GM20000 (cell line): ENCODE data around the gene FAM168A.
A peak's percentile ranks its signal among the peaks of the same experiment; 100 is the strongest.

ENCODE experiments used
- DNase-seq: peaks from one replicate; pipeline ENCODE4 v3.0.0; 2012; ENCODE audit warnings: low spot score
- TF ChIP-seq, protein P1 (sequence below): IDR thresholded peaks from 2 replicates; pipeline ENCODE4 v1.5.1; 2012; ENCODE audit warnings: mild to moderate bottlenecking, control low read depth; ENCODE audit errors: extremely low read depth, missing control alignments

Gene FAM168A

DNA sequence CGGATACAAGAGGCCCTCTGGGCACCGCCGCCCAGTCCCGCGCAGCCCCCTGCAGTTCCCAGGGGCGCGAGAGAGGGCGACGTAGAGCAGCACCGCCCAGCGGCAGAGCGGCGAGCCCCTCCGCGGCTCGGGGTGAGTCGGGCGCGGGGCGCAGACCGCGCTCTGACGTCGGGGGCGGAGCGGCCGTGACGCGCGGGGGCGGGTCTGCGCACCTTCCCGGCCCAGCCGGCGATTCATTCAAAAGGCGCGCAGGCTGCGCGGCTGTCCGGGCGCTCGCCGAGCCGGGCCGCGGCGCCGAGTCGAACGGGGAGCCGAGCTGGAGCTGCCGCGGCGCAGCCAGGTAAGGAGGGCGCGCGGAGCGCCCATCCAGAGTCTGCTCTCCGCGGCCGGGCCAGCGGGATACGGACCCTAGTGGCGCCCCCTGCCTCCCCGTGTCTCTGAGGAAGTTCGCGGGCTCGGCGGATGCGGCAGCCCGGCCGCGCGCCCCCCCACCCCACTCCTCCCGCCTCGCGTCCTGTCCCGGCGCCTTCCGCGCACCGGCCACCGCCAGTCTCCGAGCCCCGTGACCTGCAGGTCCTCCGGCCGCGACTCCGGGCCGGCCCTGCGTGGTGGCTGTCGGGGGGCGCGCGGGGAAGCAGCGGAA is 221.6 kb downstream of the FAM168A start, which contains the start of gene RELT:
Gene RELT (plus strand): TSS at position 240 of the 643 bp plus-strand sequence. CDS start 12,738 bp downstream, outside the sequence.
- TF ChIP-seq, protein P1, sequence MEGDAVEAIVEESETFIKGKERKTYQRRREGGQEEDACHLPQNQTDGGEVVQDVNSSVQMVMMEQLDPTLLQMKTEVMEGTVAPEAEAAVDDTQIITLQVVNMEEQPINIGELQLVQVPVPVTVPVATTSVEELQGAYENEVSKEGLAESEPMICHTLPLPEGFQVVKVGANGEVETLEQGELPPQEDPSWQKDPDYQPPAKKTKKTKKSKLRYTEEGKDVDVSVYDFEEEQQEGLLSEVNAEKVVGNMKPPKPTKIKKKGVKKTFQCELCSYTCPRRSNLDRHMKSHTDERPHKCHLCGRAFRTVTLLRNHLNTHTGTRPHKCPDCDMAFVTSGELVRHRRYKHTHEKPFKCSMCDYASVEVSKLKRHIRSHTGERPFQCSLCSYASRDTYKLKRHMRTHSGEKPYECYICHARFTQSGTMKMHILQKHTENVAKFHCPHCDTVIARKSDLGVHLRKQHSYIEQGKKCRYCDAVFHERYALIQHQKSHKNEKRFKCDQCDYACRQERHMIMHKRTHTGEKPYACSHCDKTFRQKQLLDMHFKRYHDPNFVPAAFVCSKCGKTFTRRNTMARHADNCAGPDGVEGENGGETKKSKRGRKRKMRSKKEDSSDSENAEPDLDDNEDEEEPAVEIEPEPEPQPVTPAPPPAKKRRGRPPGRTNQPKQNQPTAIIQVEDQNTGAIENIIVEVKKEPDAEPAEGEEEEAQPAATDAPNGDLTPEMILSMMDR: peak; percentile 89
- peak; percentile 99 for DNase-seq

DNA sequence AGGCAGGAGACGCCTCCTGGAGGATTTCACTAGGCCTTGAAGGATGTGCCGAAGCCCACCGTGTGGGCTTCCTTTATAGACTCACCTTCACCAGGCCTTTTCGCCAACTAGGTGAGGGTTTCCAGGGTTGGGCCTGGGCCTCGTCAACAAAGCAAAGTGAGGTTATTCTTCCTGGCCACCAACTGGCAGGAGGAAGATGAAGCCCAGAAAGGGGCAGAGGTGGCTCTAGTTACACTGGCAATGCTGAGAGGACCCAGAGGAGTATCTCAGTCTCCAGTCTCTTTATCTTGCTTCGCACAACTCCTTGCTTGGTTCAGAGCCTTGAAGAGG is 222.1 kb downstream of the FAM168A start:
- no peak for DNase-seq
- TF ChIP-seq, protein P1: no peak

DNA sequence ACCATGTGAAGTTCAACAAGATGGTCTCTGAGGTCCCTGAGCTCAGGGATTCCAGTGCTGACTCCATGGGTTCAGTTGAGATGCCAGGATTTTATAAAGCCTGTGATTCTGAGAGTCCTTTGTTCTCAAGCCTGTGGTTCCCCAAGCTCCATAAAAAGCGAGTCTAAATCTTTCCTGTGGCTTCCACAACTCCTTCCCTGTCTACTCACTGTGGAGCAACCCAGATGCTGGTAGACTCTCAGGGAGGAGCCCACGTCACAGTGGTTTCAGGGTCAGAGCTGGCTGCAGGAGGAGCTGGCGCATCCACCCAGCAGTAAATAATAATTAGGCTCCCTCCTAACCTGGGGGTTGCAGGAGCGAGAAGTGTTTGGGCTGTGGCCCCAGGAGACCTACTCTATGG is 223.8 kb downstream of the FAM168A start:
- DNase-seq: no peak
- TF ChIP-seq, protein P1: no peak

DNA sequence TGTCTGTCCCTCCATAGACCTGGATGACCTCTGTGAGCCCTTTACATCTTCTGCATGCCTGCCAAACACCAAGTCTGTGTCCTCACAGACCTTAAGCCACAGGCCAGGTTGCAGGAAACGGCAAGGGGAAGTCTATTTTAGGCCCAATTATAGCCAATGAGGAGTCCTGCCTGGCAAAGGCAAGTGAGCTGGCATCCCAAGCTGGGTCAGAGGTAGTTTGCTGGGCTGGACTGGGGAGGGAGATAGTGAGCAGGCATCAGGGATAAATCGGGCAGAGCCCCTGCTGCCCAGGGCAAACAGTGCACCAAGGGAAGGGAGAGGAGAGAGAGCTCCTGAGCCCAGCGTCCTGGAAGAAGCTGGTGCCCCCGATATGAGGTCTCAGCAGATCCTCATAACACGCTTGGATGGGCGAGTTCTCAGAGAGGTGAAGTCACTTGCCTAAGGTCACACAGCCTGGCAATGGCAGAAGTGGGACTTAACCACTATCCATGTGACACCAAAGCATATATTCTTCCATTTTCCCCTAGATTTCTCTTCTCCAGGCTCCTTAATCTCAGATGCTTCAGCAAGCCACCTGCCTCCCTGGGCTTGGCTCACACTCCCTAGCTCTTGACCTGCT is 225.4 kb downstream of the FAM168A start:
- TF ChIP-seq, protein P1: no peak
- no peak for DNase-seq

DNA sequence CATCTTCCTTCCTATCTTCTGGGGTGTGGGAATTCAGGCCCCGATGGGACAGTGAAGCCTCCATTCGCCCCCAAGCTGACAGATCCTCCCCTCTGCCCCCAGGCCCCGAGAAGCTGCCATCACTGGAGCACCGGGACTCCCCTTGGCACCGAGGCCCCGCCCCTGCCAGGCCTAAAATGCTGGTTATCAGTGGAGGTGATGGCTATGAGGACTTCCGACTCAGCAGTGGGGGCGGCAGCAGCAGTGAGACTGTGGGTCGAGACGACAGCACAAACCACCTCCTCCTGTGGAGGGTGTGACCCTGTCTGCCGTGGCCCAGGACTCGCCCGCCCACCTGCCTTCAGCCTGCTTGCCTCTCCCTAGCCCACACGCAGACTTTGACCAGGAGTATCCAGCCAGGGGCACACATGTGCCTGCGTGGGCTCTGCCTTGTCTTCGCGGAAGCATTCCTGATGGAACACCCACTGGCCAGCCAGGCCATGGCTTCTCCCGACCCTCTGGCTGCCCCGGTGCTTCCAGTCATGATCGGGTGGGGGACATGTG is 230.4 kb downstream of the FAM168A start:
- DNase-seq: no peak
- TF ChIP-seq, protein P1: no peak

DNA sequence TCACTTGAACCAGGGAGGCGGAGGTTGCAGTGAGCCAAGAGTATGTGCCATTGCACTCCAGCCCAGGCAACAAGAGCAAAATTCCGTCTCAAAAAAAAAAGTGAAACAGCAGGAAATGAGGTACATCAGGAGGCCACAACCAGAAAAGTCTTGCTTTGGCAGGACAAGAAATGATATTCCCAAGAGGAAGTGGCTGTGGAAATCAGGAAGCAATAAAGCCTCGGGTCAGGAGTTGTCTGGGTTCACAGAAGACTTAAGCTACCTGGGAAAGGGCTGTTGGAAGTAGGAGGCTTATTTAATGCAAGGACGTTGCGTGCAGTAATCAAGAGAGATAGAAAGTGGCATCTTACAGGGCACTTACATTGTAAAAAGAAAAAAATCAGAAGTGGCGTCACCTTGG is 231.0 kb downstream of the FAM168A start:
- DNase-seq: no peak
- TF ChIP-seq, protein P1: no peak

DNA sequence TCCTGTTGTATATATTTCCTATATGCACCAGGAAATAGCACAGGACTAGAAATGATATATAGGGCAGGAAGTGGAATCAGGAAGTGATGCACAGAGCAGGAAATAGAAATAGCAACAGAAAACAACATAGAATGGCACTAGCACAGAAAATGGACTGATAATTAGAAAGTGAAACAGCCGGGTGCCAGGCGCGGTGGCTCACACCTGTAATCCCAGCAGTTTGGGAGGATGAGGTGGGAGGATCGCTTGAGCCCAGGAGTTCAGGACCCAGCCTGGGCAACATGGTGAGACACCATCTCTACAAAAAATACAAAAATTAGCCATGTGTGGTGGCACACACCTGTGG is 231.7 kb downstream of the FAM168A start:
- DNase-seq: no peak

More for the DNA sequence above, 231.7 kb downstream of the FAM168A start:
- TF ChIP-seq, protein P1: no peak
